ENCODE data around the gene BCHE. TPM values are rescaled to one million over a fixed set of nuclear protein-coding genes. Genes with fewer than 3 reads are reported as not detected.

The BCHE gene
- total and polyA plus RNA-seq, 2 of the 13 experiments (the other 11 are each of a cell fraction or from before 2014, with no cell fraction given), result not detected

GRCh38 chr3:165830746-165831145 lies 6.5 kb downstream of the BCHE start:
- ATAC-seq (no peak), FAIRE-seq (no peak), DNase-seq (ENCODE audit: low spot score) (no peak)
- in situ Hi-C loops (cut with HindIII; ENCODE audit: extremely low pct_ligation_motif_present, low pct_unique_long_range_greater_than_20kb) (no loop called here), intact Hi-C loops (cut with micrococcal nuclease; ENCODE audit: unreplicated experiment) (no loop called here)
- no peaks in the 10 kb centered on the region for H3K27me3 ChIP-seq (ENCODE audit: control insufficient read depth in 1 of 2, insufficient read depth in 2 of 2, low read length in 2 of 2)
- H2AFZ ChIP-seq (ENCODE audit: low read length), result no peak overlapping the region
- no peak overlapping the region for H3K4me2 ChIP-seq (ENCODE audit: low read depth, low read length)
- 0% methylated on average over 3 of the region's 3 CpGs for WGBS (ENCODE audit: low lambda C conversion rate)
- ChIA-PET CTCF (ENCODE audit: low intra/inter-chr PET ratio, low total read pairs) (no interaction called here), POLR2A (no interaction called here)
- no TSS peak for BruUV-seq (replicated peaks)
- H3K79me2 ChIP-seq (ENCODE audit: insufficient read depth, low read length), result no peaks in the 10 kb centered on the region
- no peak overlapping the region for H3K9ac ChIP-seq (ENCODE audit: insufficient read depth, low read depth, low read length)
- no peak overlapping the region for H3K27ac ChIP-seq (ENCODE audit: extremely low read length, insufficient read depth, low read length)
- H3K36me3 ChIP-seq (replicated peaks in 1 of 2; ENCODE audit: control insufficient read depth in 1 of 2, insufficient read depth in 2 of 2, low read length in 2 of 2), result no peaks in the 10 kb centered on the region
- H3K9me3 ChIP-seq (ENCODE audit: low read length), result no peaks in the 10 kb centered on the region
- H4K20me1 ChIP-seq (ENCODE audit: insufficient read depth, low read length), result no peaks in the 10 kb centered on the region
- no peaks in the 10 kb centered on the region for H3K4me1 ChIP-seq (ENCODE audit: insufficient read depth, low read length)
- H3K4me3 ChIP-seq (replicated peaks in 1 of 3; ENCODE audit: insufficient read depth in 1 of 3, low read depth in 2 of 3, low read length in 3 of 3), result no peak overlapping the region
- no peak for TF ChIP-seq GLI4 (CRISPR knock-in tag; IDR thresholded peaks at IDR 0.05; ENCODE audit: borderline replicate concordance)
- peak; percentile 83 for TF ChIP-seq ATF7 (IDR thresholded peaks at IDR 0.05)
- no peak for TF ChIP-seq ATF7 (CRISPR knock-in tag; IDR thresholded peaks at IDR 0.05)
- TF ChIP-seq SIX4 (CRISPR knock-in tag; IDR thresholded peaks at IDR 0.05), result no peak

GRCh38 chr3:165827883-165828282 lies 9.3 kb downstream of the BCHE start:
- ChIA-PET CTCF (ENCODE audit: low intra/inter-chr PET ratio, low total read pairs) (no interaction called here), POLR2A (no interaction called here)
- no peak for TF ChIP-seq ZNF17 (CRISPR knock-in tag; IDR thresholded peaks at IDR 0.05)
- TF ChIP-seq PHB2 (IDR thresholded peaks at IDR 0.05; ENCODE audit: partially characterized antibody), result no peak
- TF ChIP-seq ZNF431 (CRISPR knock-in tag; IDR thresholded peaks at IDR 0.05; ENCODE audit: borderline replicate concordance, low read depth), result no peak
- no peak for TF ChIP-seq TEF (CRISPR knock-in tag; IDR thresholded peaks at IDR 0.05)
- TF ChIP-seq ZNF597 (CRISPR knock-in tag; IDR thresholded peaks at IDR 0.05), result no peak
- no peak for TF ChIP-seq ZNF275 (CRISPR knock-in tag; IDR thresholded peaks at IDR 0.05; ENCODE audit: borderline replicate concordance)
- H3K9me3 ChIP-seq (ENCODE audit: low read length), result no peaks in the 10 kb centered on the region
- H3K36me3 ChIP-seq (replicated peaks in 1 of 2; ENCODE audit: control insufficient read depth in 1 of 2, insufficient read depth in 2 of 2, low read length in 2 of 2), result no peaks in the 10 kb centered on the region
- H3K4me1 ChIP-seq (ENCODE audit: insufficient read depth, low read length), result no peaks in the 10 kb centered on the region
- 0% methylated on average over 1 of the region's 1 CpG for WGBS (ENCODE audit: low lambda C conversion rate)
- no peak for DNase-seq (ENCODE audit: low spot score)
- no peaks in the 10 kb centered on the region for H4K20me1 ChIP-seq (ENCODE audit: insufficient read depth, low read length)
- H3K79me2 ChIP-seq (ENCODE audit: insufficient read depth, low read length), result no peaks in the 10 kb centered on the region
- no peak overlapping the region for H3K4me3 ChIP-seq (replicated peaks in 1 of 3; ENCODE audit: insufficient read depth in 1 of 3, low read depth in 2 of 3, low read length in 3 of 3)
- no peak overlapping the region for H2AFZ ChIP-seq (ENCODE audit: low read length)
- no peak overlapping the region for H3K4me2 ChIP-seq (ENCODE audit: low read depth, low read length)
- no peak overlapping the region for H3K9ac ChIP-seq (ENCODE audit: insufficient read depth, low read depth, low read length)
- no peak overlapping the region for H3K27ac ChIP-seq (ENCODE audit: extremely low read length, insufficient read depth, low read length)
- FAIRE-seq, result no peak
- no TSS peak for BruUV-seq (replicated peaks)
- intact Hi-C loops (cut with micrococcal nuclease; ENCODE audit: unreplicated experiment) (no loop called here), in situ Hi-C loops (cut with HindIII; ENCODE audit: extremely low pct_ligation_motif_present, low pct_unique_long_range_greater_than_20kb) (no loop called here)
- no peaks in the 10 kb centered on the region for H3K27me3 ChIP-seq (ENCODE audit: control insufficient read depth in 1 of 2, insufficient read depth in 2 of 2, low read length in 2 of 2)
- no peak for ATAC-seq
